Activated B cell treated with CpG ODN at 0.5 μM for 24 hours (primary cell): ENCODE measurements around the gene AFTPH. TPM values are rescaled to one million over a fixed set of nuclear protein-coding genes. Genes with fewer than 3 reads are reported as not detected.
A peak's percentile ranks its signal among the peaks of the same experiment; 100 is the strongest.

Experiments used
- ATAC-seq: fragments of 200-7000 bp; cut with Tn5 transposase; one replicate; pipeline ENCODE4 v1.10.0; 2021; ENCODE audit warnings: low read depth, mild to moderate bottlenecking, moderate library complexity
- CTCF ChIA-PET: fragments of 350-600 bp; sonication (Branson Sonifier 250); formaldehyde crosslinking; loops from one replicate; lab custom pipeline; 2021; ENCODE audit warnings: antibody characterized with exemption; lab: Charles Lee
- POLR2A ChIA-PET: fragments of 350-600 bp; sonication (Branson Sonifier 250); formaldehyde crosslinking; loops from one replicate; lab custom pipeline; 2021; ENCODE audit warnings: antibody characterized with exemption; lab: Charles Lee
- DNase-seq: peaks from one replicate; pipeline ENCODE4 v3.0.0; 2022
- H3K27ac Mint-ChIP-seq: one replicate; pipeline ENCODE4 v1.8.0; 2020; ENCODE audit warnings: mixed read lengths
- H3K27me3 Mint-ChIP-seq: one replicate; pipeline ENCODE4 v1.8.0; 2021; ENCODE audit warnings: mixed read lengths
- H3K36me3 Mint-ChIP-seq: one replicate; pipeline ENCODE4 v1.8.0; 2021; ENCODE audit warnings: low read depth, mixed read lengths
- H3K4me1 Mint-ChIP-seq: one replicate; pipeline ENCODE4 v1.8.0; 2021; ENCODE audit warnings: mixed read lengths
- H3K4me3 Mint-ChIP-seq: one replicate; pipeline ENCODE4 v1.8.0; 2020; ENCODE audit warnings: mild to moderate bottlenecking, mixed read lengths
- H3K9me3 Mint-ChIP-seq: one replicate; pipeline ENCODE4 v1.8.0; 2020; ENCODE audit warnings: mixed read lengths
- CTCF ChIP-seq: fragments of 200-600 bp; IDR thresholded peaks from one replicate; pipeline ENCODE4 v1.8.0; 2022; ENCODE audit warnings: antibody characterized with exemption, mild to moderate bottlenecking
- intact Hi-C: fragments of 100-400 bp; cut with micrococcal nuclease; formaldehyde crosslinking; loops from one replicate; pipeline ENCODE4 v1.15.1; 2024
- total RNA-seq: library from RNA; stranded (reverse); gene quantifications from 2 replicates; pipeline ENCODE4 v1.2.3, GENCODE V29; 2022

The AFTPH gene
- total RNA-seq, 1 donor from 2014 or later = 81.3 TPM

GRCh38 chr2:64629329-64629781, 105.2 kb downstream of the AFTPH start:
- POLR2A ChIA-PET = interaction anchor here (1.1 kb wide), 1 partner anchor 13 kb away, joined by 3 read pairs; no protein-coding TSS in a partner anchor
- H3K27ac Mint-ChIP-seq = peak overlapping the region; percentile 22

GRCh38 chr2:64629875-64630274, 105.7 kb downstream of the AFTPH start:
- intact Hi-C loops = no loop called here
- DNase-seq = no peak
- no peak overlapping the region for H3K4me3 Mint-ChIP-seq
- no peak for TF ChIP-seq CTCF
- POLR2A ChIA-PET = interaction anchor here (1.1 kb wide), 1 partner anchor 13 kb away, joined by 3 read pairs; no protein-coding TSS in a partner anchor
- H3K27me3 Mint-ChIP-seq = no peaks in the 10 kb centered on the region
- H3K9me3 Mint-ChIP-seq = no peaks in the 10 kb centered on the region
- peaks cover 24% of the 10 kb centered on the region for H3K4me1 Mint-ChIP-seq
- no peak overlapping the region for H3K27ac Mint-ChIP-seq
- CTCF ChIA-PET = interaction anchor here (1.6 kb wide), 1 partner anchor 107 kb away, joined by 4 read pairs; no protein-coding TSS in a partner anchor
- no peak for ATAC-seq
- peaks cover 44% of the 10 kb centered on the region for H3K36me3 Mint-ChIP-seq

More at GRCh38 chr2:64629329-64629781, 105.2 kb downstream of the AFTPH start:
- CTCF ChIA-PET = interaction anchor here (1.4 to 1.6 kb wide), 2 partner anchors 8 to 107 kb away, joined by 4 read pairs; no protein-coding TSS in a partner anchor
- TF ChIP-seq CTCF = no peak
- no peak for ATAC-seq
- Mint-ChIP-seq H3K9me3 (no peaks in the 10 kb centered on the region), H3K4me1 (peaks cover 20% of the 10 kb centered on the region), H3K4me3 (no peak overlapping the region), H3K27me3 (no peaks in the 10 kb centered on the region), H3K36me3 (peaks cover 39% of the 10 kb centered on the region)
- intact Hi-C loops = no loop called here
- no peak for DNase-seq

DNA sequence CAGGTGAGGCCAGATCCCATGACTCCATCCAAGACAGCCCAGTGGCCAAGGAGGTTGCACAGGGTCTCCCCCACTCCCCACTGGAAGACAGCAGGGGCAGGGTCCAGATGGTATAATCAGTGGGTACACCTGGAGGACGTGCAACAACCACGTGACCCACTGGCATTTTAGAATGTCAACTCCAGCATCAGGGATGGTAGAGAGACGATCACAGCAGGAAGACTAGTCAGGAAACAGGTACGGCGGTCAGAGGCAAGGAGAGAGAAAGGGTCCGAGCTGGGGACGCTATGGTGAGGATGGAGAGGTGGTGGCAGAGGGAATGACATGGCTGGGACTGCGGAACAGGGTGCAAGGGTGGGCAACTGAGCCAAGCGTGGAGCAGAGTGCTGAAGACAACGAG, 106.6 kb downstream of the AFTPH start:
- H3K27me3 Mint-ChIP-seq = no peaks in the 10 kb centered on the region
- H3K4me3 Mint-ChIP-seq = no peak overlapping the region
- H3K27ac Mint-ChIP-seq = peak overlapping the region; percentile 59
- H3K36me3 Mint-ChIP-seq = peaks cover 52% of the 10 kb centered on the region
- ChIA-PET CTCF (interaction anchor here (1.6 kb wide), 1 partner anchor 108 kb away, joined by 4 read pairs; no protein-coding TSS in a partner anchor), POLR2A (interaction anchor here (0.9 kb wide), 1 partner anchor 9 kb away, joined by 3 read pairs; no protein-coding TSS in a partner anchor)
- no peak for TF ChIP-seq CTCF
- DNase-seq (no peak), ATAC-seq (no peak)
- H3K4me1 Mint-ChIP-seq = peaks cover 28% of the 10 kb centered on the region
- intact Hi-C loops = no loop called here
- no peaks in the 10 kb centered on the region for H3K9me3 Mint-ChIP-seq

GRCh38 chr2:64631771-64632170, 107.6 kb downstream of the AFTPH start:
- ATAC-seq (no peak), DNase-seq (no peak)
- intact Hi-C loops = no loop called here
- peaks cover 61% of the 10 kb centered on the region for H3K36me3 Mint-ChIP-seq
- H3K27me3 Mint-ChIP-seq = no peaks in the 10 kb centered on the region
- ChIA-PET POLR2A (interaction anchor here (1.0 kb wide), 1 partner anchor 233 kb away, joined by 8 read pairs; no protein-coding TSS in a partner anchor), CTCF (no interaction called here)
- no peaks in the 10 kb centered on the region for H3K9me3 Mint-ChIP-seq
- H3K4me1 Mint-ChIP-seq = peaks cover 28% of the 10 kb centered on the region
- TF ChIP-seq CTCF = no peak
- no peak overlapping the region for H3K4me3 Mint-ChIP-seq
- H3K27ac Mint-ChIP-seq = no peak overlapping the region
